K562 (cell line): ENCODE measurements around the gene VMP1. TPM values are rescaled to one million over a fixed set of nuclear protein-coding genes. Genes with fewer than 3 reads are reported as not detected.
A peak's percentile ranks its signal among the peaks of the same experiment; 100 is the strongest.

Source experiments
- ASH1L ChIP-seq: fragments of 450-650 bp; IDR thresholded peaks from 2 replicates; pipeline ENCODE4 v1.6.1; 2018; ENCODE audit warnings: borderline replicate concordance, mild to moderate bottlenecking, low read depth; ENCODE audit not compliant: partially characterized antibody
- CLOCK ChIP-seq: fragments of 250-450 bp; sonication (Bioruptor Pico); IDR thresholded peaks from 2 replicates; pipeline ENCODE4 v1.4.0; 2020; ENCODE audit warnings: mild to moderate bottlenecking, moderate library complexity, borderline replicate concordance
- KDM2B ChIP-seq: fragments of 250-450 bp; sonication (Bioruptor Pico); IDR thresholded peaks from 2 replicates; pipeline ENCODE4 v1.8.0; 2021; ENCODE audit warnings: mild to moderate bottlenecking, moderate library complexity
- PBX2 ChIP-seq, 2 experiments: IDR thresholded peaks in 1 of 2; conservative IDR thresholded peaks in 1 of 2; 2 replicates each; pipeline ENCODE4 v1.6.1; 2016; ENCODE audit warnings: low read depth in 2 of 2, mild to moderate bottlenecking in 1 of 2, missing compliant biosample characterization in 1 of 2, missing genetic modification characterization in 1 of 2, moderate library complexity in 1 of 2
- RB1 ChIP-seq: fragments of 450-650 bp; IDR thresholded peaks from 2 replicates; pipeline ENCODE4 v1.6.1; 2017; ENCODE audit warnings: low read depth, mild to moderate bottlenecking
- ZBTB40 ChIP-seq, 2 experiments: fragments of 450-650 bp in 1 of 2; sonication (generic) in 1 of 2; formaldehyde crosslinking in 1 of 2; IDR thresholded peaks; 2 replicates each; pipeline versions ENCODE4 v1.7.1 to v1.9.0; 2016 to 2022; ENCODE audit warnings: inconsistent platforms in 1 of 2, mild to moderate bottlenecking in 1 of 2, missing genetic modification reagents in 1 of 2
- ZNF398 ChIP-seq: fragments of 250-450 bp; sonication (Bioruptor Pico); IDR thresholded peaks from 2 replicates; pipeline ENCODE4 v1.8.0; 2021; ENCODE audit warnings: moderate library complexity, mild to moderate bottlenecking, inconsistent platforms
- polyA plus RNA-seq, 8 experiments: library from polyadenylated mRNA; depleted of rRNA in 4 of 8; stranded (reverse) in 5 of 8; unstranded in 3 of 8; fragments of >200 nt; fragmentation: Nextera tagmentation in 2 of 8; fragmentation: Illumina TruSeq in 1 of 8; extraction: Ambion mirVana in 2 of 8; extraction: Trizol in 1 of 8; gene quantifications; 2 replicates each; pipeline versions ENCODE4 v1.2.1 to v1.2.3, GENCODE V29; 2011 to 2014; ENCODE audit warnings: inconsistent platforms in 1 of 8, missing spikeins in 1 of 8
- total RNA-seq, 7 experiments: library from RNA; depleted of rRNA in 6 of 7; stranded (reverse); fragments of >200 nt in 6 of 7; fragmentation: Illumina TruSeq in 2 of 7; extraction: Trizol in 2 of 7; gene quantifications; 2 replicates each; pipeline versions ENCODE4 v1.2.1 to v1.2.3, GENCODE V29; 2011 to 2021; ENCODE audit warnings: low replicate concordance in 1 of 7

Gene VMP1
- total and polyA plus RNA-seq, 9 of the 15 experiments (the other 6 are each of a cell fraction or from before 2014, with no cell fraction given): 123 to 304 (median 151) TPM

GRCh38 chr17:59786536-59787319 lies 79.3 kb downstream of the VMP1 start (continued):
- no peak for TF ChIP-seq ZBTB40 (IDR thresholded peaks at IDR 0.05)
- TF ChIP-seq ZBTB40 (CRISPR knock-in tag; IDR thresholded peaks at IDR 0.05): no peak
- no peak for TF ChIP-seq ZNF398
- TF ChIP-seq RB1: no peak
- no peak for TF ChIP-seq ASH1L
- TF ChIP-seq KDM2B (CRISPR knock-in tag): no peak
- no peak for TF ChIP-seq PBX2 (CRISPR knock-in tag; IDR thresholded peaks at IDR 0.05; ENCODE audit: low read depth)
- TF ChIP-seq PBX2 (tag; conservative IDR thresholded peaks at IDR 0.05; ENCODE audit: low read depth): peak; percentile 60
- no peak for TF ChIP-seq CLOCK (CRISPR knock-in tag)
